Prostate gland (tissue), 2 donors: ENCODE results near the gene GLTP.

Source experiments
- CTCF ChIP-seq, 4 experiments: fragments of 200-600 bp in 2 of 4; fragments of 450-650 bp in 2 of 4; sonication (generic) in 2 of 4; IDR thresholded peaks; 1 replicate in 3 of 4; 2 replicates in 1 of 4; pipeline ENCODE4 v1.5.1; 2016 to 2019; ENCODE audit warnings: antibody characterized with exemption in 4 of 4, mild to moderate bottlenecking in 2 of 4, moderate library complexity in 2 of 4
- POLR2AphosphoS5 ChIP-seq: sonication (generic); formaldehyde crosslinking; IDR thresholded peaks from one replicate; pipeline ENCODE4 v1.6.1; 2017; ENCODE audit warnings: antibody characterized with exemption

GRCh38 chr12:109827566-109828550 is 52.5 kb downstream of the GLTP start:
- TF ChIP-seq CTCF (IDR thresholded peaks at IDR 0.05), result no peak
- TF ChIP-seq POLR2AphosphoS5, result no peak
